ENCODE measurements around the gene ROR1. TPM values are rescaled to one million over a fixed set of nuclear protein-coding genes. Genes with fewer than 3 reads are reported as not detected.

ROR1 gene
- total and polyA plus RNA-seq, 2 donors (not counting 3 experiments of a cell fraction or from before 2014, with no cell fraction given), result 2.6 to 3.5 TPM

DNA sequence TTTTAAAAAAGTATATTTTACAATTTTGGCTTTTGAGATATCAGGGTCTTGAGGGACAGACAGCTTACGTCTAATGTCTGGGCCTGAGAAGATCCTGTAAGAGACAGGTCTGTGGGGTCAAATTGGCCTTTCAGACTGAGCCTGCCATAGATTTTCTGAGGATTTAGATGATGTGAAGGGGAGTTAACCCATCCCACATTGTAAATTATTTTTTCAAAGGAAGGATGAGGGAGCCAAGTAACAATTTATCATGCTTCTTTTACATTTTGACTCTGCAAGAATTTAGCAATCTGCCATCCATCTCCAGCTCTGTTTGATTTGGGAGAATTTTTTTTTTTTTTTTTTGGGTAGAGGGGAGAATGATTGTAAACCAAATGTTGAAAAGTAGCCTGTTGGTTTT lies 160.9 kb downstream of the ROR1 start:
- dilution Hi-C loops (cut with MboI; ENCODE audit: extremely low pct_ligation_motif_present, low sequenced_read_pairs), result no loop called here
- intact Hi-C loops (cut with micrococcal nuclease), result loop anchor here (5.0 kb wide), 1 partner anchor 203 kb away; no protein-coding TSS in a partner anchor
- no peak for FAIRE-seq

More for the DNA sequence above, 160.9 kb downstream of the ROR1 start:
- H3K79me2 ChIP-seq (ENCODE audit: control insufficient read depth, insufficient read depth, low read length), result no peaks in the 10 kb centered on the region
- no TSS peak for BruUV-seq (replicated peaks)
- H3K9ac ChIP-seq (replicated peaks; ENCODE audit: extremely low read depth, insufficient read depth, low read length), result no peak overlapping the region
- H3K4me3 ChIP-seq (replicated peaks in 1 of 3; ENCODE audit: insufficient read depth in 1 of 3, low read depth in 1 of 3, low read length in 3 of 3), result no peak overlapping the region
- ChIA-PET CTCF (interaction anchor here (1.0 to 3.7 kb wide), 6 partner anchors 12 to 260 kb away, joined by 3 to 37 read pairs (median 4); no protein-coding TSS in a partner anchor), POLR2A (no interaction called here)
- no peaks in the 10 kb centered on the region for H4K20me1 ChIP-seq (replicated peaks; ENCODE audit: control insufficient read depth, extremely low read depth, insufficient read depth, low read length)
- no peak for DNase-seq (ENCODE audit: low read depth, low spot score)
- no peak for TF ChIP-seq GATA2 (IDR thresholded peaks at IDR 0.05; ENCODE audit: insufficient read depth, insufficient read length, low read depth, low read length)
- TF ChIP-seq EZH2 (IDR thresholded peaks at IDR 0.05; ENCODE audit: borderline replicate concordance, low read depth, low read length, severe bottlenecking), result no peak
- TF ChIP-seq FOS (IDR thresholded peaks at IDR 0.05; ENCODE audit: borderline replicate concordance, insufficient read depth, low read length), result no peak
- TF ChIP-seq POLR2AphosphoS5 (IDR thresholded peaks at IDR 0.05; ENCODE audit: insufficient read depth, low read depth, low read length), result no peak
- TF ChIP-seq POLR2A (IDR thresholded peaks at IDR 0.05; ENCODE audit: low read depth, low read length), result no peak
- TF ChIP-seq, protein P1, sequence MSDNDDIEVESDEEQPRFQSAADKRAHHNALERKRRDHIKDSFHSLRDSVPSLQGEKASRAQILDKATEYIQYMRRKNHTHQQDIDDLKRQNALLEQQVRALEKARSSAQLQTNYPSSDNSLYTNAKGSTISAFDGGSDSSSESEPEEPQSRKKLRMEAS (IDR thresholded peaks at IDR 0.05; ENCODE audit: insufficient read depth, insufficient read length), result no peak
- no peak for TF ChIP-seq JUN (IDR thresholded peaks at IDR 0.05; ENCODE audit: borderline replicate concordance, insufficient read depth, insufficient read length, low read depth)
- no peak for TF ChIP-seq MYC (IDR thresholded peaks at IDR 0.05; ENCODE audit: low read depth, low read length)
- TF ChIP-seq, protein P2, sequence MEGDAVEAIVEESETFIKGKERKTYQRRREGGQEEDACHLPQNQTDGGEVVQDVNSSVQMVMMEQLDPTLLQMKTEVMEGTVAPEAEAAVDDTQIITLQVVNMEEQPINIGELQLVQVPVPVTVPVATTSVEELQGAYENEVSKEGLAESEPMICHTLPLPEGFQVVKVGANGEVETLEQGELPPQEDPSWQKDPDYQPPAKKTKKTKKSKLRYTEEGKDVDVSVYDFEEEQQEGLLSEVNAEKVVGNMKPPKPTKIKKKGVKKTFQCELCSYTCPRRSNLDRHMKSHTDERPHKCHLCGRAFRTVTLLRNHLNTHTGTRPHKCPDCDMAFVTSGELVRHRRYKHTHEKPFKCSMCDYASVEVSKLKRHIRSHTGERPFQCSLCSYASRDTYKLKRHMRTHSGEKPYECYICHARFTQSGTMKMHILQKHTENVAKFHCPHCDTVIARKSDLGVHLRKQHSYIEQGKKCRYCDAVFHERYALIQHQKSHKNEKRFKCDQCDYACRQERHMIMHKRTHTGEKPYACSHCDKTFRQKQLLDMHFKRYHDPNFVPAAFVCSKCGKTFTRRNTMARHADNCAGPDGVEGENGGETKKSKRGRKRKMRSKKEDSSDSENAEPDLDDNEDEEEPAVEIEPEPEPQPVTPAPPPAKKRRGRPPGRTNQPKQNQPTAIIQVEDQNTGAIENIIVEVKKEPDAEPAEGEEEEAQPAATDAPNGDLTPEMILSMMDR (IDR thresholded peaks at IDR 0.05; ENCODE audit: extremely low read depth in 1 of 2, insufficient read depth in 1 of 2, low read depth in 1 of 2, low read length in 2 of 2), result no peak
- H3K36me3 ChIP-seq (ENCODE audit: control insufficient read depth in 2 of 2, extremely low read depth in 1 of 2, insufficient read depth in 2 of 2, low read length in 2 of 2), result no peaks in the 10 kb centered on the region
- no peaks in the 10 kb centered on the region for H3K9me3 ChIP-seq (replicated peaks; ENCODE audit: control insufficient read depth, insufficient read depth, low read length)
- no peak overlapping the region for H2AFZ ChIP-seq (ENCODE audit: low read depth, low read length)
- no peak overlapping the region for H3K27ac ChIP-seq (ENCODE audit: insufficient read depth, low read depth, low read length)
- H3K9me1 ChIP-seq (replicated peaks; ENCODE audit: control insufficient read depth, extremely low read depth, insufficient read depth, low read length), result no peaks in the 10 kb centered on the region
- no peak overlapping the region for H3K4me2 ChIP-seq (ENCODE audit: insufficient read depth, low read length)
- no peaks in the 10 kb centered on the region for H3K27me3 ChIP-seq (ENCODE audit: control insufficient read depth in 2 of 2, insufficient read depth in 2 of 2, low read length in 2 of 2)
- no peaks in the 10 kb centered on the region for H3K4me1 ChIP-seq (ENCODE audit: control insufficient read depth, extremely low read depth, insufficient read depth, low read length)

Measured in endothelial cell of umbilical vein (primary cell).